Mucosa of rectum (tissue), 2 donors: ENCODE measurements around the gene KRTAP10-6.
"Not testable (repeated sequence)": the region's sequence is repeated elsewhere in the genome, so short reads cannot be mapped to it uniquely, and the experiment has no call there.

Experiments
- H3K27ac ChIP-seq, 2 donors: one replicate each; pipeline ENCODE4 v1.7.0; 2013; ENCODE audit warnings: inconsistent platforms in 2 of 2, low read depth in 2 of 2, low read length in 2 of 2
- H3K27me3 ChIP-seq, 2 donors: one replicate each; pipeline ENCODE4 v1.7.0; 2013; ENCODE audit warnings: low read length in 2 of 2; ENCODE audit not compliant: control insufficient read depth in 2 of 2, insufficient read depth in 2 of 2
- H3K36me3 ChIP-seq, 2 donors: one replicate each; pipeline ENCODE4 v1.7.0; 2013; ENCODE audit warnings: low read length in 2 of 2; ENCODE audit not compliant: control insufficient read depth in 2 of 2, insufficient read depth in 2 of 2
- H3K4me1 ChIP-seq, 2 donors: one replicate each; pipeline ENCODE4 v1.7.0; 2013; ENCODE audit warnings: low read length in 2 of 2, mild to moderate bottlenecking in 1 of 2; ENCODE audit not compliant: control insufficient read depth in 2 of 2, insufficient read depth in 2 of 2
- H3K4me3 ChIP-seq, 2 donors: one replicate each; pipeline ENCODE4 v1.7.0; 2013; ENCODE audit warnings: low read length in 2 of 2
- H3K9ac ChIP-seq, 2 donors: one replicate each; pipeline ENCODE4 v1.7.0; 2013; ENCODE audit warnings: low read length in 2 of 2, low read depth in 1 of 2, mild to moderate bottlenecking in 1 of 2
- H3K9me3 ChIP-seq, 2 donors: one replicate each; pipeline ENCODE4 v1.7.0; 2013; ENCODE audit warnings: low read length in 2 of 2; ENCODE audit not compliant: control insufficient read depth in 2 of 2
- donor health status: healthy.
- donor health status: Normal muscosa, but diverticular disease.

The KRTAP10-6 gene

DNA sequence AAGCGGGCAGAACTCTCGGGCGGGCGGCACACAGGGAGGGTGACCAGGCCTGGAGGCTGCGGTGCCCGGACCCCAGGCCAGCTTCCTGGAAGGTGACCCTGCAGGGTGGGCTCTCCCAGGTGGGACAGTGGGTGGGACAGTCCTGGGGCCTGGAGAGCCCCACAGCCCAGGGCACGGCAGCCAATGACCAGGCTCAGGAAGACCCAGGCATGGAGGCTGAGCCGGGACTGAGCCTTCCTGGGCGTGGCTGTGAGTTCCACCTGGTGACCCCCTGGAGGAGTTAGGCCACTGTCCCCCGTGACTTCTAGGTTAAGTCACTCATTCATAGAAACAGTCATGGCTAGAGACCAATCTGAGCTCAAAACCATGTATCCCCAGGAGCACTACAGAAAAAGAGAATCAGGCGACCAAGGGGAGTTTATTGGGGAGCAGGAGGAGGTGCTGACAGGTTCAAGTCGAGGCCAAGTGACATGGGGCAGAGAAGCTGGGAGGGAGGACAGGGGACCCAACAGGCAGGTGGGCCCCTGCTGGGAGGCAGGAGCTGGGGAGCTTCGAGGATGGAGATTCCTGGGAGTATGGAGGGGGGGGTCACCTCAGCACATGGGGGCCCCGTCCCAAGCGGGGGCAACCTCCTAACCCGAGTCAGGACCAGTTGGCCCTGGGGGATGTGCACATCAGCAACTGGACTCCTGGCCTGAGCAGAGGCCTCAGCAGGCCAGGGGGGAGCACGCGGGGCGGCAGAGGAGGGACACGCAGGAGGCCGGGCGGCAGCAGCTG is 13.1 kb downstream of the KRTAP10-6 start:
- Histone ChIP-seq H3K27me3 (peaks cover 0 to 3% of the 10 kb centered on the region in 2 donors), H3K4me1 (peaks cover 3 to 21% of the 10 kb centered on the region in 2 donors), H3K4me3 (no peak overlapping the region), H3K9me3 (peaks cover 0 to 2% of the 10 kb centered on the region in 2 donors), H3K36me3 (no peaks in the 10 kb centered on the region), H3K9ac (no peak overlapping the region), H3K27ac (no peak overlapping the region)

DNA sequence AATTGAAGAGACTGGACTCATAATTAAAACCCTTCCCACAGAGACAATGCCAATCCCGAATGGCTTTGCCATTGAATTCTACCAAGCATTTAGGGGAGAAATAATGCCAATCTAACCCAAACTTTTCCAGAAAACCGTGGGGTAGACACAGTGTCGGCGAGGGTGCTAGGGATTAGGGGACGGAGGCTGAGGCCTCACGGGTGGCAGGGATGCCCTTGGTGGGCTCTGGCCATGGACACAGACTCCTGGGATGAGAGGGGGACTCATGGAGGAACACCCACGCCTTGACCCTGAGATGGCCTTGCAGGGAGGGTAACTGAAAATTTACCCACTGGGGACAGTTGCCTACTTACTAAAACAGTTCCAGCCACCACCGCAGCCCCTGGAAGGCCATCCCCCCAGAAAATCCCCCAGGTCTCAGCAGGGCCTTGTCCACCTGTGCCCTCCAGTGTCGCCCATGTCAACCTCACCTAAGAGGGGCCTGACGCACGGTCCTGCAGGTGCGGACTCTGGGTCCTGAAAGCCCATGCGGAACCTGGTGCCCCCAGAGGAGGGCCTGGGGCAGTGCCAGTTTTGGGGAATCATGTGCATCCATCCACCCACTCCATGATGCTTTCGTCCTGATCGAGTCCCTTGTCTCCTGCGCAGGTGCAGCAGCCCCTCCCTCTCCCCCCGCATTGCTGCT is 13.8 kb downstream of the KRTAP10-6 start:
- Histone ChIP-seq H3K4me3 (no peak overlapping the region), H3K27me3 (peaks cover 0 to 3% of the 10 kb centered on the region in 2 donors), H3K4me1 (peaks cover 3 to 22% of the 10 kb centered on the region in 2 donors), H3K36me3 (no peaks in the 10 kb centered on the region), H3K9ac (no peak overlapping the region), H3K9me3 (peaks cover 0 to 2% of the 10 kb centered on the region in 2 donors), H3K27ac (no peak overlapping the region)

GRCh38 chr21:44576025-44576420 is 16.3 kb downstream of the KRTAP10-6 start:
- Histone ChIP-seq H3K27me3 (peaks cover 0 to 3% of the 10 kb centered on the region in 2 donors), H3K36me3 (no peaks in the 10 kb centered on the region), H3K27ac (no peak overlapping the region), H3K9me3 (no peaks in the 10 kb centered on the region), H3K4me3 (no peak overlapping the region), H3K4me1 (peaks cover 3 to 22% of the 10 kb centered on the region in 2 donors), H3K9ac (no peak overlapping the region)

GRCh38 chr21:44575307-44576024 is 16.8 kb downstream of the KRTAP10-6 start:
- Histone ChIP-seq H3K9me3 (no peaks in the 10 kb centered on the region), H3K4me1 (peaks cover 3 to 21% of the 10 kb centered on the region in 2 donors), H3K9ac (no peak overlapping the region), H3K27me3 (peaks cover 0 to 3% of the 10 kb centered on the region in 2 donors), H3K27ac (peak overlapping the region in 1 of 2 donors; percentile 6), H3K4me3 (no peak overlapping the region), H3K36me3 (no peaks in the 10 kb centered on the region)

- peak overlapping the region in 1 of 2 donors; percentile 6 for H3K27ac ChIP-seq
- peaks cover 0 to 3% of the 10 kb centered on the region in 2 donors for H3K27me3 ChIP-seq
- H3K4me3 ChIP-seq: peak overlapping the region in 1 of 2 donors; percentile 53
- no peaks in the 10 kb centered on the region for H3K36me3 ChIP-seq
- H3K9ac ChIP-seq: no peak overlapping the region
- H3K9me3 ChIP-seq: no peaks in the 10 kb centered on the region
- peaks cover 3 to 16% of the 10 kb centered on the region in 2 donors for H3K4me1 ChIP-seq
These were observed 17.6 kb downstream of the KRTAP10-6 start for GRCh38 chr21:44574457-44575306.

DNA sequence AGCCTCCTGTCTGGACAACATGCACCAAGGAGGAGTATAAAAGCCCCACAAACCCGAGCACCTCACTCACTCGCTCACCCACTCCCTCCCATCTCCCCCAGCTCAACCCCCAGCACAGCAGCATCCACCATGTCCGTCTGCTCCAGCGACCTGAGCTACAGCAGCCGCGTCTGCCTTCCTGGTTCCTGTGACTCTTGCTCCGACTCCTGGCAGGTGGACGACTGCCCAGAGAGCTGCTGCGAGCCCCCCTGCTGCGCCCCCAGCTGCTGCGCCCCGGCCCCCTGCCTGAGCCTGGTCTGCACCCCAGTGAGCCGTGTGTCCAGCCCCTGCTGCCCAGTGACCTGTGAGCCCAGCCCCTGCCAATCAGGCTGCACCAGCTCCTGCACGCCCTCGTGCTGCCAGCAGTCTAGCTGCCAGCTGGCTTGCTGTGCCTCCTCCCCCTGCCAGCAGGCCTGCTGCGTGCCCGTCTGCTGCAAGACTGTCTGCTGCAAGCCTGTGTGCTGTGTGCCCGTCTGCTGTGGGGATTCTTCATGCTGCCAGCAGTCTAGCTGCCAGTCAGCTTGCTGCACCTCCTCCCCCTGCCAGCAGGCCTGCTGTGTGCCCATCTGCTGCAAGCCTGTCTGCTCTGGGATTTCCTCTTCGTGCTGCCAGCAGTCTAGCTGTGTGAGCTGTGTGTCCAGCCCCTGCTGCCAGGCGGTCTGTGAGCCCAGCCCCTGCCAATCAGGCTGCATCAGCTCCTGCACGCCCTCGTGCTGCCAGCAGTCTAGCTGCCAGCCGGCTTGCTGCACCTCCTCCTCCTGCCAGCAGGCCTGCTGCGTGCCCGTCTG is 18.5 kb downstream of the KRTAP10-6 start, which contains the start of gene KRTAP10-4:
Gene KRTAP10-4, plus strand, starts transcription at position 100 of the 827 bp plus-strand sequence. Its CDS starts 30 bp downstream, at position 130.
- Histone ChIP-seq H3K4me1 (peaks cover 3 to 16% of the 10 kb centered on the region in 2 donors), H3K4me3 (peak within 1 kb of the TSS in 1 of 2 donors; percentile 53)
- H3K9me3 ChIP-seq, H3K36me3 ChIP-seq, H3K9ac ChIP-seq, H3K27ac ChIP-seq, H3K27me3 ChIP-seq: not testable (repeated sequence)

- no peak overlapping the region for H3K27ac ChIP-seq
These were observed 19.2 kb downstream of the KRTAP10-6 start for GRCh38 chr21:44572959-44573583.

DNA sequence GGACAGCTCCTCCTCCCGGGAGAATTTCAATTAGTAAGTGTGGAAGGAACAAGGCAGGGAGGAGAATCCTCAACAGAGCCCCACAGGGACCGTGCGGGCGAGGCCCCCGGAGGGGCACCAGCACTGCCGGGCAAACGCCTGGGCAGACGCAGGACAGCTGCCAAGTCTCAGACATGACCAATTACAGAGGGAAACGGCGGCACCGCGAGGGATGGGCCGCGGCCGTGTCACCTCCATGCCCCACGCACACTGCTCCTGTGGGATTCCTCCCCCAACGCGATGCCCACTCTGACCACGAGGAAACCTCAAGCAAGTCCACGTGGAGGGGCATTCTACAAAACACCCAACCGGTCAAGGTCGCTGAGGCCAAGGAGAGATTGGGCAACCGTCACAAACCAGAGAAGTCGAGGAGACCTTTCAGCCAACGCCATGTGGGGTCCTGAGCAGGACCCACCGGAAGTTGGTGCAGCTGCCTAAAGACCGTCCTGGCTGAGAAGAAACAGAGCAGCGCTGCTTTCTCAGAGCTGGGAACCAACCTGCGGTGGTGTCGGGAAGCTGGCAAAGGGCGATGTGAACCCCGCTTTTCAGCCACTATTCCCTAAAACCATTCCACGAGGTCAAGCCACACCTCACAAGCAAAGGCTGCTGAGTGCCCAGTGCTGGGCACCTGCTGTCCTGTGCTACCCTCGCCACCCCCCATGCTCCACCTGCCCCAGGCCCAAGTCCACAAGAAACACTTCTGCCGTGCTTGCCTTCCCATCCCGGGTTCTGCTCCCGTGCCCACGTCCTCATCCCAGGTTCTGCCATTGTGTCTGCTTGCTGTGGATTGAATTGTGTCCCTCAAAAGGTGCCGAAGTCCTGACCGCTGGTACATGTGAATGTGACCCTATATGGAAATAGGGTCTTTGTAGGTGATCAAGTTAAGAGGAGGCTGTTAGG is 20.2 kb downstream of the KRTAP10-6 start:
- H3K4me1 ChIP-seq: peaks cover 3 to 16% of the 10 kb centered on the region in 2 donors
- no peak overlapping the region for H3K4me3 ChIP-seq
- H3K36me3 ChIP-seq: no peaks in the 10 kb centered on the region
- no peak overlapping the region for H3K9ac ChIP-seq
- no peaks in the 10 kb centered on the region for H3K9me3 ChIP-seq
- H3K27ac ChIP-seq: no peak overlapping the region
- H3K27me3 ChIP-seq: peaks cover 0 to 3% of the 10 kb centered on the region in 2 donors

More at GRCh38 chr21:44572959-44573583, 19.2 kb downstream of the KRTAP10-6 start:
- H3K4me3 ChIP-seq: no peak overlapping the region
- peaks cover 0 to 3% of the 10 kb centered on the region in 2 donors for H3K27me3 ChIP-seq
- H3K4me1 ChIP-seq: peaks cover 3 to 16% of the 10 kb centered on the region in 2 donors
- H3K9ac ChIP-seq: no peak overlapping the region
- H3K9me3 ChIP-seq: no peaks in the 10 kb centered on the region
- no peaks in the 10 kb centered on the region for H3K36me3 ChIP-seq
